Activated effector memory CD4-positive, alpha-beta T cell treated with anti-CD3 and anti-CD28 coated beads, Interleukin-2, amount 50 U/mL, for 16 hours (primary cell): ENCODE measurements around the gene RAPGEF5.

Experiments
- DNase-seq: peaks from one replicate; pipeline ENCODE4 v3.0.0-alpha.2; 2020

The RAPGEF5 gene

GRCh38 chr7:22378199-22378980 lies 21.4 kb upstream of the RAPGEF5 start:
- DNase-seq, result no peak

GRCh38 chr7:22377703-22378102 lies 20.7 kb upstream of the RAPGEF5 start:
- DNase-seq, result no peak

DNA sequence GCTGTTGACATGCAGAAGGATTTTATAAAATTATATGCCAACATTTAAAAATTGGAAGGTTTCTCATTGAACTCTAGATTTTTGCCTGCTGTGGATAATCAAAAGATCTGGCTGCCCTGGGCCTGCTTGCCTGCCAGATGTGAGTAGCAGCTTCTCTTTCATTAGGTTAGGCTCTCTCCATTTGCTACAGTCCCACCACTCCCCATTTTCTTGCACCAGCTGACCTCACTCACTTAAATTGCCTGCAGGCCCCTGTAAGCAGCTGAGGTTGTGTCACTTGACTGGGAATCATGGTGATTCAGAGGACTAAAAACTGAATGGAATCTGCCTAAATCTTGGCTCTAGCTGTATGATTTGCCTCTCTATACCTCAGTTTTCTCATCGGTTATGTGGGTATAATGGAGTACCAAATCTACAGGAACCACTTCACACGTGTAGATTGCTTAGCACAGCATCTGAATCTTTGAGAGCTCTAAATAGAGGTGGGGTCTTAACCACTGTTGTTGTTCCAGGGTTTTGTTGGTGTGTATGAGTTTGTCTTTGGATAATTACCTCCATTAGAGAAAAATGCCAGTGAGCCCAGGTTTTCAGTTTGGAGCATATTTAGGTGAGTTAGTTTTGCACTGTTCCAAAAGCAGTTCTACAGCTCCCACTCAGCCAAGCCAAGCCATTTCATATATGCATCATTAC lies 18.6 kb upstream of the RAPGEF5 start:
- no peak for DNase-seq

DNA sequence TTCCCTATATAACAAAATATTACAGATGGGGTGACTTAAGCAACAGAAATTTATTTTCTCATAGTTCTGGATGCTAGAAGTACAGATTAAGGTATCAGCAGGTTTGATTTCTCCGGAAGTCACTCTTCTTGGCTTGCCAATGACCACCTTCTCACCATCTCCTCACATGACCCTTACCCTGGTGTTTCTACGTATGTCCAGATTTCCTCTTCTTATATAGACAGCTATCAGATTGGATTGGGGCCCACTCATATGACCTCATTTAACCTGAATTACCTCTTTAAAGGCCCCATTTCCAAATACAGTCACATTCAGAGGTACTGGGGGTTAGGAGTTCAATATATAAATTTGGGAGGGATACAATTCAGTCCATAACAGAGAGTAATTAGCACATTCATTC lies 17.0 kb upstream of the RAPGEF5 start:
- DNase-seq, result no peak

- DNase-seq, result no peak
Observed at GRCh38 chr7:22373388-22373787, 16.4 kb upstream of the RAPGEF5 start.

GRCh38 chr7:22372863-22373262 lies 15.9 kb upstream of the RAPGEF5 start:
- DNase-seq, result no peak

DNA sequence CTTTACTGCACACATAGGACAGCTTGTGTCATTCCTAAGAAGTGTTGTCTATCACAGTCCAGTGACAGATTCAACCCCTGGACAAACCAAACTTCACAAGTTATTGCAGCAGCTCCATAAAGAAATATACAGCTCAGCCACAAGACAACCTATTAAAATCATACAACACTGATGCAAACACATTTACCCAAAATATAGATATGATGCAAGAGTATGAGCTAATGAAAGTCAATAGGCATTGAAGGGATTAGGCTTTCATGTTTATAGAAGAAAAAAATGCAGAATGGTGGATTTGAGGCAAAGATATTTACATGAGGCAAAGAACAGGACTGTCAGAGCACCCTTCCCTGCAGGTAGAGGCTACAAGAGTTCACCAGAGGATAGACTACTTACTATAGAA lies 14.9 kb upstream of the RAPGEF5 start:
- no peak for DNase-seq

DNA sequence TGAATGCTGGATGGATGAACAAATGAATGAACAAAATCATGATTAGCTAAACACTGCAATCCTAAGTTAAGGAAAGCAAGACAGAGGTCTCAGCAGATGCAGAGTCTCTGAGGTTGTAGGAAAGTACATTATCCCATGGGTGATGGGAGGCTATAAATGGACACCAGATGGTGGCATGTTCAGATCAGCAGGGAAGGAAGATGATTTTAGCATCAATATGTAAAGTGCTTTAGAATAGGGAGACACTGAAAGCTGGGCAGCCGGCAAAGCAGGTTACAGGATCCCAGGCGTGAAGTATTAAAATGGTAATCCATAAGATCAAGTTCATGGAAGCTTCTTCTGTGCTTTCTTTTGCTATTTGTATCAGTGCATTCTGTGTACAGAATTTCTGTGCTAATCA lies 7.9 kb upstream of the RAPGEF5 start:
- no peak for DNase-seq

GRCh38 chr7:22363756-22364422 lies 6.9 kb upstream of the RAPGEF5 start:
- no peak for DNase-seq

GRCh38 chr7:22361795-22362194 lies 4.8 kb upstream of the RAPGEF5 start:
- DNase-seq, result no peak

DNA sequence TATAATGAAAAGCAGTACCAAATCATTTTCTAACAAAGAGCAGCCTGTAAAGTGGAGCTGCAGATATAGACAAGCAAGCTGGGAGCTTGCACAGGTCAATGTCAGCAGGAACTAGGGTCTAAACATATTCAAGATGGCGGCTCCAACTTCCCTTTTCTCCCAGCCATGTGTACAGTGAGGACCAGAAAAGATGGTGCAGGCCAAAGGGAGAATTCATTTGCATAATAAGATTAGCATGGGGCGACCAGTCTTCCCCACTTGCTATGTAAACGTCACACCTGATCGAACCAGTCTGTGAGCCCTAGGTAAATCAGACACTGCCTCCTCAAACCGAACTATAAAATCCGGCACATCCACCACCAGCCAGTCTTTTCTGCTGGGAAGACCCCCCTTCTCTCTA lies 4.4 kb upstream of the RAPGEF5 start:
- DNase-seq, result no peak

GRCh38 chr7:22358820-22359697 lies 2.1 kb upstream of the RAPGEF5 start:
- no peak for DNase-seq

GRCh38 chr7:22357311-22358175 lies 589 bp upstream of the RAPGEF5 start:
- DNase-seq, result no peak

DNA sequence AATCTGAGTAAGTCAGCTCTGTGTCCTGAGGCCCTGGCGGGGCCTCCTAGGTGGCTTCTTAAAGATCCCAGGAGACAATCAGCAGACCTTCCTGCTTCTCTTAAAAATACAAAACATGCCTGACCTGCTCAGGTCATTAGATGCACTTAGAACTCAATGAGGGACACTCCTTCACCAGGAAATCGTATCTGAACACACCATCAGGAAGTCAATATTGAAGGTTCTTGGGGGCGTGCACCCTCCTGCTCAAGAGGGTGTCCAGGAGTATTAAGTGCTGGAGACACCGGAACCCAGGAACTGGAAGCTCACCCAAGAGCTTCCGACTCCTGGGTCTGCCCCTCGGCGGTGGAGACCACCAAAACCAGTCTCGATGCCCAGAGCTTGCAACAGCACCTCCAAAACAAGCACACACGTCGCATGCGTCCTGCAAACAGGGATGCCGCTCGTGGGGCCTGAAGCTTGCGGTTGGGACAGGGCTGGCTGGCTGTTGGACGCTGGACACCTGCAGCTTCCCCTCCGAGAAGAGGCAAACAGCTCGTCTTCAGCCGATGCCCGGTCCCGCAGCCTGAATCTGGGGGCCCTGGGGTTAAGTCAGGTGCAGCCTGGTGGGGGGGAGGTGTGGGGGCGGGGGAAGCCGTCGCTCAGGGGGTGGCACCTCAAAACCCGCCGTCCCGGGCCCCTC lies 803 bp downstream of the RAPGEF5 start:
- DNase-seq, result no peak

DNA sequence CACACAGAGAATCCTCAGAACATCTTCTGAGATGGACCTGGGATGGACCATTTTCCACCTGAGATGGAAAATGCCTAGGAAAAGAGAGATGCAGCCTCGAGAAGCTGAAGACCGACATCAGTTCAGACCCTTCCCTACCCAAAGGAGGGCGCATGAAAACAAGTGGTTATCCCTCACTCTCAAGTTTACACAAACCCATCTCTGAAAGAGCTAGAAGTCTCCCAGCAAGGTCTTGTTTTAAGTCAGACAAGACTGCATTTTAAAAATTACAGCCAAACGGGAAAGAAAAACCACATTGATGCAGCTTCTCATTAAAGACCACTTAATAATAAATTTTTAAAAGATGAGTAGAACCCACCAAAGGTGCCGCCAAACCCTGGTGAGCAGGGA lies 1.3 kb downstream of the RAPGEF5 start:
- DNase-seq, result no peak

DNA sequence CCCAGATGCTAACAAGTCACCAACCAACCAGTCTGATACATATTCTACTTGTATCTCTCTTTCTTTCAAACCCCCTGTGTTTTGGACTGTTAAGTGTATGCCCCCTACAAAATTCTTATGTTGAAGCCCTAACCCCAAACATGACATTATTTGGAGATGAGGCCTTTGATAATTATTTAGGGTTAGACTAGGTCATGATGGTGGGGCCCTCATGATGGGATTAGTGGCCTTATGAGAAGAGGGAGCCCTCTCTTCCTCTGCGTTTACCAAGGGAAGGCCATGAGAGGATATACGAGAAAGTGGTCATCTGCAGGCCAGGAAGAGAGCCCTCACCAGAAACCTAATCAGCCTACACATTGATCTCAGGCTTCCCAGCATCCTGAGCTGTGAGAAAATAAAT lies 2.5 kb downstream of the RAPGEF5 start:
- DNase-seq, result no peak

DNA sequence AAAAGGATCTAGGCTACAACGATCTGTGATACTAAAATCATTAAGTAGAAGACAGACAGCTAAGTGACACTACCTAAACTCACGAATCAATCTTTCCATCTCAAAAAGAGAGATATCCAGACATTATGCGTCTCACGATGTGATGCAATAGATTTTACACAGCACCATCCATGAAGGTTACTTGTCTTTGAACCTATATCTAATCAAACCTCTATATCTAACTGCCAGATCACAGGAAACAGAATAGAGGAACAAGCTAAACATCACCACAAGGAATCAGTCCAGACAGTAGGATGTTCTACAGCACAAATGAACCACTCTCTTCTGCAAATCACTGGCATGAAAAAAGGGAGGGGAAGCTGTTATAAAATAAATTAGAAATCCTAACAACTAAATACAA lies 4.1 kb downstream of the RAPGEF5 start:
- no peak for DNase-seq

- no peak for DNase-seq
Observed at GRCh38 chr7:22351878-22352277, 5.1 kb downstream of the RAPGEF5 start.

GRCh38 chr7:22351329-22351692 lies 5.6 kb downstream of the RAPGEF5 start:
- DNase-seq, result no peak

- DNase-seq, result no peak
Observed at GRCh38 chr7:22350466-22351328, 6.3 kb downstream of the RAPGEF5 start.

GRCh38 chr7:22348379-22348778 lies 8.6 kb downstream of the RAPGEF5 start:
- no peak for DNase-seq
